ENCODE results near the gene C2orf80.
"Not testable (repeated sequence)": the region's sequence is repeated elsewhere in the genome, so short reads cannot be mapped to it uniquely, and the experiment has no call there.

The C2orf80 gene

GRCh38 chr2:208175840-208176153, 14.0 kb downstream of the C2orf80 start:
- no peak for DNase-seq

GRCh38 chr2:208175069-208175839, 14.6 kb downstream of the C2orf80 start:
- peak; percentile 79 for DNase-seq

DNA sequence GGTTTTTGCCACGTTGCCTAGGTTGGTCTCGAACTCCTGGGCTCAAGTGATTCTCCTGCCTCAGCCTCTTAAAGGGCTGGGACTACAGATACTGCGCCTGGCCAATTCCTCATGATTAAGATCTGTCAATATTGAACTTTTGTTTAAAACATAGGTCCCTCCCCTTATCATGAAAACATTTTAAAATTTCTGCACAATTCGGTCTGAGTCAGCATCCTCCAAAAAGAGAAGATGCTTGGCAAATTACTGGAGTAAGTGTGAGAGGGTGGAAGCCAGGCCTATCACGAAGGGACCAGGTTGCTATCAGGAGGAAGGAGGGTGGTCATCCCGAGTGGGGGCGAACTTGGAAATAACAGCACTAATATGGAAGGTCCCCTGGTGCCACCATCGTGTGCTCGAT, 15.7 kb downstream of the C2orf80 start:
- no peak for DNase-seq

DNA sequence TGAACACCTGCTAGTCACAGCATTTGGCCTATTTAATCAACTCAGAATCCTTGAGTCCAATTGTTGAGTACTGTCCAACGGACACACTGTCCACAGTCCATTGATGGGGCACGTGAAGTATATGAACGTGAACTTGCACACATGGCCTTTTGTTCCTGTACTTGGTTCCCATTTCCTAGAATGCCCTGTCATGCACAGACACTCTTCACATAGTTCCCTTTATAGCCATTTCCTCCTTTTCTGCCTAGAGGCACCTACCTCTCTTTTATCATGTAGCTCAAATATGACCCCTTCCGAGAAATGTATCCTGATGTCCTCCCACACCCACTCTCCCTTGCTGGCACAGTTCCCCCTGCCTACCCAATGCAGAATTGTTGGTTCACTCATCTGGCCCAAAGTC, 17.7 kb downstream of the C2orf80 start:
- peak; percentile 86 for DNase-seq

- DNase-seq: no peak
Observed at GRCh38 chr2:208164951-208165755, 24.7 kb downstream of the C2orf80 start.

DNA sequence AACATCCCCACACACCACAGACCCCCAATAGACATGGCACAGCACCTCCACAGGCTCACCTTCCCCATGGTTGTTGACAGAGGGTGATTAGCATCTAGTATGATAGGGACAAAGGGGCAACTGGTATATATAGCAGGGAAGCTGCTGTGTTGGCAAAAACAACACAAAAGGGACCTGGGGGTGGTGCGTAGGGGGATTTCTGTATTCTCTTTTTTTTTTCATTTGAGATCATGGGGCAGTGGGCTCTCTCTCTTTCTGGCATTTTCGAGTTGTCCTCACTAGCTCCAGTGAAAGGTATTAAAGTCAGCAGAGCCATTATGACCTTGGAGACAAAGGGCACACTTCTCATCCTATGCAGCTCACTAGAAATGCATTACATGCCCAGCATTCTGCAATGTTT, 26.3 kb downstream of the C2orf80 start, which contains the start of gene CRYGA:
CRYGA (minus strand) TSS at position 101 of the 400 bp plus-strand sequence; CDS start at position 68, 33 bp downstream.
- DNase-seq: no peak

- DNase-seq: no peak
Observed at GRCh38 chr2:208156439-208156838, 33.4 kb downstream of the C2orf80 start.

- DNase-seq: no peak
Observed at GRCh38 chr2:208153156-208153555, 36.7 kb downstream of the C2orf80 start.

GRCh38 chr2:208150956-208151355, 38.9 kb downstream of the C2orf80 start:
- peak; percentile 79 for DNase-seq

DNA sequence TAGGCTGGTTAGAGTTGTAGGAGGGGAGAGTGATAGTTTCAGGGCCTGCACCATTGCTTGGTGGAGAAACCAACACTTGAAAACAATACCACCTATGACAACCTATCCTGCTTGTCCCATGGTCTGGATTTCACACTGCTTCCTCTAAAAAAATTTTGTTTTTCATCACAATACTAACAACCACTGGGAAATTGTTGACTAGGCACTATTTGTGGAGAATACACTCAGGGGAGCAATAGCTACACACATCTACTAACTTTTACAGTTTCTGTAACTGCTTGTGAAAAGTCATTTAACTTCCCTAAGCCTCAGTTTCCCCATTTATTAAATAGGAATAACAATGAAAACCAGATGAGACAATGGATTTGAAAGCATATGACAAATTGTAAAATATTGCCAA, 39.7 kb downstream of the C2orf80 start:
- DNase-seq: no peak

DNA sequence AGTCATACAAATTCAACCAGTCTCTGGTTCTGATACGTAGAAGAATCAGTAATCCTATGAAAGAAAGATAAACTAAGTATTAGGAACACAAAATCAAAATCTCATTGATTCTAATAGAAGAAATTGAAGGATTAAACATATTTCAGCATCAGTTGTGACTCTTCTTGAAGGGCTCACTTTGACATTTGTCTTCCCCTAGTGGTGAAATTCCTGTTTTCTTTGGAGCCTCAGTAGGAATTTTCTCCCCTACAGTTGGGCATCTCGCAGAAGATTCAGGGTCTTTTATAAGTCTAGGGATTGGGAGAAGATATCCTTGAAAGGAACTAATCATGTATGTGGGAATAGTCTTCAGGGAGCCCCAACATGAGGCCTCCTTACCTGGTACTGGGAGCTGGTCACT, 41.0 kb downstream of the C2orf80 start:
- DNase-seq: no peak

DNA sequence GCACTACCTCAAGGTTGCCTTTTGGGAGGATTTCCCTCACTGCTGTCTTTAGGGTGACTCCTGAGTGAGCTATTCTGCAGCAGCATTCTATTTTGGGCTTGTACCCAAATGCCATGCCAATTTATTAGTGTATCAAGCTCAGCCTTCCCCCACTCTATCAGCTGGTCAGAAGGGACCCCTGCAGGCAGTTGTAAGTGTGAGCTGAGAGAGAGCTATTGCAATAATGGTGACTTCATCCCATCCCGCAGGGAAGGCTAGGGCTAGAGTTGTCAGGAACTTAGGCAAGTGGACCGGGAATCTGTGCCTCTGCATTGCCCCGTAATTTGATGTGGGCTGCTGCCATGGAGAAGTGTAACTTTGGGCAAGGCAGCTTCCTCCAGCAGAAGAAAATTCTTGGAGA, 42.1 kb downstream of the C2orf80 start:
- no peak for DNase-seq

DNA sequence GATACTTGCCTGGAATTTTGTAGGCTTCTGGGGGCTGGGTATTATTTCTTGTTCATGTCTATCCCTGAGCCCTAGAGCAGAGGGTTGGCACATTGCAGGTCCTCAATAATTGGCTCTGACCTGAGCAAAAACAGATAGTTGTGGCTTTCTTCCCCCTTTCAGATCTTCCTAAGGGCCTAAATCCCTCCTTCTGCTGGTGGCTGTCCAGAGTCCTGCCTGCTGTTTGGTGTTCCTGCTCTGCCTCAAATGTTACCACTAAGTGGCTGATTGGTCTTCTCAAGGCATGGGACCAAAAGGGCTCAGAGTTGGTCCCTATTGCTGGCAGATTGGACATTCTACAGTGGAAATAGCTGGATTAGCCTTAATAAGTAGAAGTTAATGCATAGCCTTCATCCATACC, 42.8 kb downstream of the C2orf80 start:
- no peak for DNase-seq

DNA sequence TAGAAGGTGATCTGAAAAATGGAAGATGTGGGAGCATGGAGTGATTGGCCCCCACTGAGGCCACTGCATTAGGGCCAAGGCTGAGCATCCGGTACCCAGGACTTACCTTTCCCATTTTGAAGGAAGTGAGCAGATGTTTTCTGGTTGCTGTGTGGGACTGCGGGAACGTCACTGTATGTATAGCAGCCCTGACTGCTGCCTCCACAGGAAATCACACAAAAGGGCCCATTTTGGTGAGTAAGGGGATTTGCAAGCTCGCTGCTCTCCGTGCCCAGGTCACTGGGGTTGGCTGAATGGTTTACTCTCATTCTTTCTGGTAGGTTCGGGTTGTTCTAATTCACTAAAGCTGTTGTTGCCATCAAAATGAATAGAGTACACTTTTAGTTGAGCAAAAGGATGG, 43.8 kb downstream of the C2orf80 start, which contains the start of gene CRYGB:
CRYGB (minus strand) TSS at position 153 of the 400 bp plus-strand sequence; CDS start at position 115, 38 bp downstream.
- DNase-seq: no peak

- no peak for DNase-seq
Observed at GRCh38 chr2:208142925-208143799, 46.7 kb downstream of the C2orf80 start.

DNA sequence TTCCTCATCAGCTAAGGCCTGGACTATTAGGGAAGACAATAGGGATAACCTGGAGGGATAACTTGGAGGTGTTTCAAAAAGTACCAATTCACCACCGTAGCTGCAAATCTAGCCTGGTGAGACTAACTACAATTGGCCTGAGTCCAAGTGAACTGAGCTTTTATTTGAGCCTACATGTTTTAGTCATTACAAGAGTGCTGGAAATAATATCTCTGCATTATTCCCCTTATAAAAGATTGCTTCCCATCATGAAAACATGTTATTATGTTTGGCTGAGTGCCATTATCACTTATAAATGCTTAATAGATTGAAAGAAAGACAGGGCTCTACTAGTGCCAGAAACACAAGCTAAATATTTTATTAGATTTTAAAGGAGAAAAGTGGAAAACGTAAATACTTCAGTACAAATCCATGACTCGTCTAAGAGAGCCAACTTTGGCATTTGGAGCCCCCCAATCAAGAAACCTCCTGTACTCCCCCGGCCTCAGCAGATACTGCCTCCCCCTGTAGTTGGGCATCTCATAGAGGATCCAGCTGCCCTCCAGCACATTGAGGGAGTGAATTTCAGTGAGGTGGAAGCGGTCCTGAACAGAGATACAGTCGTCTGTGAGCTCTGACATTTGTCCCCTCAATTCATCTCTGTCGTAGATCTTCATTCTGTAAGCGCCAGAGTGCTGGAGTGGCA, 47.4 kb downstream of the C2orf80 start:
- no peak for DNase-seq

GRCh38 chr2:208139447-208139846, 50.4 kb downstream of the C2orf80 start:
- DNase-seq: peak; percentile 21

DNA sequence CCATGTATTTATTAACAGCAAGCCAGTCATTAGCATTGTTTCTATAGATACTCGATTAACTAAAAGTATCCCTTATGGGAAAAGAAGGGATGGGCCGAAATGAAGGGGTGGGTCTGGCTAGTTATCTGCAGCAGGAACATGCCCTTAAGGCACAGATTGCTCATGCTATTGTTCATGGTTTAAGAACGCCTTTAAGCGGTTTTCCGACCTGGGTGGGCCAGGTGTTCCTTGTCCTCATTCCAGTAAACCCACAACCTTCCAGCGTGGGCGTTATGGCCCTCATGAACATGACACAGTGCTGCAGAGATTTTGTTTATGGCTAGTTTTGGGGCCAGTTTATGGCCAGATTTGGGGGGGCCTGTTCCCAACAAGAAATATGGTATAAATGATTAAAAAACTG, 51.5 kb downstream of the C2orf80 start:
- DNase-seq: not testable (repeated sequence)

DNA sequence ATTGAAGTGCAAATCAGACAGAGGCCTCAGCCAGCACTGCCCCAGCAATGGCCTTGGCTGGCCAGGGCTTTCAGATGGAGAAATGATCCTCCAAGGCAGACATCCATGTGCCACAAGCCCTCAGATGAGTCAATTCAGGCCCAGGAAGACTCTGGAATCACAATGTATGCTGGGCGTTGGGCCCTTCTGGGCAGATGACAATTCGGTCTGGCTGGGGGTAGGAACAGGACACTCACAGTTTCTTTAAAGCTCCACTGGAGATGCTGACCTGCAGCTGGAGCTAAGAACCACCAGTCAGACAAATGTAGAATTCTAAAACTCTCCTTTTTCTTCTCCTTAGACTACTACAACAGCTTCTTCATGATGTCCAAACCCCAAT, 53.1 kb downstream of the C2orf80 start:
- DNase-seq: no peak

DNA sequence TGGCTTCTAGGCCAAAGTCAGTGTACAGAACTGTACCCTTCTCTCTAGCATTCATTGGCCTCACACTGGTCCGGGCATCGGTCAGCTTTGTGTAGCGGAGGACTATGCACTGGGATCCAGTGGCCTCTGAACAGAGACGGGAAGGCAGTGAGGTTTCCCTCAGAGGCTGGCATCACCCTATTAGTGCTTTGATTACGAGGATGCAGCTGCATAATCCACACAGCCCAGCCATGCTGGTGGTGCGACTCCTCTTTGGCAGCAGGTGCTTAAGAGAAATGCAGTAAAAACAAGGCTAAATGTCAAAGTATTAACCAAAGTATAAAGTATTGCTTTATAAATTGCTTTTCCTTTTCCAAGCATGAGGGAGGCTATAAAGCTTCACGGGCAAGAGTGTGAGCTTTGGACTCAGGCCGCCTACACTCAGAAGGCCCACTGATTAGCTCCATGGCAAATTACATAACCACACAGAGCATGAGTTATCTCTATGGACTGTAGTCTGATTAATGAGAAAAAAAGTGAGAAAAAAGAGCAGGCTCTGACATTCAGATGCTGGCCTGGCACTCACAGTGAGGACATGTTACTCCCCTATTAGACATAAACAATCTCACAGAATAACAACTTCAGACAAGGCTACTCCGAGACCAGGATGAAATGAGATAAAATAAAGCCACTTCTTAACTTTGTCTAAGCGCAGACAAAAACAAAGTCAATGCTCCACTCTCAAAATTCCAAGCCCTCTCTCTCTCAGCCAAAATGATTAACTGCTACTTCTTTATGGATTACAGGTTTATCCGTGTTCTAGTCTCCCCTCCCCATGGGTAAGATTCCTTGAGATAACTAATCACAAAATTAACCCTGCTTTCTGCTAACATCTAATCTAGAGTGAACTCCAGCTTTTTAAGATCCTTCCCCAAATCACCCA, 53.8 kb downstream of the C2orf80 start:
- DNase-seq: no peak

DNA sequence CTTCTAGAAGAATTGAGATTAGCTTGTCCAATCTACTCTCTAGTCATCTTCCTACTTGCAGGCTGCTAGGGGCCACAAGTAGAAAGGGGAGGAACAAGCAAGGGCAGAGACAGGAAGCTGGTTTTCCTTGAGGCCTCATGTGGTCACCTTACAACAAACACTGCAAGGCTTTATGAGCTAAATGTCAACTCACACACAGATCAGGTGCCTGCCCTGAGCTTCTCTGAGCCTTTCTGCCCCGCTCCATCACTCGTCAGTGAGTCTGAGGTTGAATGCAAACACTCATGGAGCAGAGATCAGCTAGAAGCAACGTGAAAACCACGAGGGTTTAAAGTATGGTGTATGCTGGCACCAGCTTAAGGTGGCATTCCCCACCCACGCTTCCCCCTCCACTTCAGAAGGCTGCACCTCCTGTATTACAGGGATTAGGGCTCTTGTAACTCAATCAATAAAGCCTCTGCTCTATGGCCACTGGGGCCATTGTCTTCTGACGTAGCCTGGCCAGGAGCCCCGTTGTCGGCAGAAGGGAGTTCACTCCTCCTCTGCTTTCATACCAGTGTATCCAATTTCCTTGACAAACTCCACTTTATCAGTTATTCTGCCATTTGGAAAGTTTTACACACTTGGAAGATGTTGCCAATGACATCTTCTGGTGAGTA, 54.8 kb downstream of the C2orf80 start:
- DNase-seq: peak; percentile 54
